IMR-90 (cell line): ENCODE data around the gene GRIK3. TPM values are rescaled to one million over a fixed set of nuclear protein-coding genes. Genes with fewer than 3 reads are reported as not detected.

ENCODE experiments used
- ATAC-seq: fragments of 200-7000 bp; cut with Tn5 transposase; 2 replicates; pipeline ENCODE4 v1.9.1; 2020; ENCODE audit warnings: low read depth, mild to moderate bottlenecking, moderate library complexity
- BruUV-seq: library from RNA; stranded (reverse); fragments of 400-500 nt; replicated peaks from 2 replicates; lab custom pipeline; 2021; lab: Mats Ljungman, UMichigan
- CTCF ChIA-PET: fragments of 300-600 bp; formaldehyde crosslinking; extraction: SDS; loops from one replicate; lab custom pipeline; 2021; ENCODE audit warnings: antibody characterized with exemption; lab: Yijun Ruan, JAX
- POLR2A ChIA-PET: fragments of 300-600 bp; sonication (Branson Sonifier 250); formaldehyde crosslinking; loops from one replicate; lab custom pipeline; 2022; ENCODE audit warnings: antibody characterized with exemption; ENCODE audit not compliant: unreplicated experiment; lab: Charles Lee
- DNase-seq: peaks from one replicate; pipeline ENCODE4 v3.0.0; 2013
- H2AFZ ChIP-seq: replicated peaks from 2 replicates; pipeline ENCODE3; 2013; ENCODE audit warnings: low read length, mild to moderate bottlenecking; ENCODE audit not compliant: poor library complexity
- H2AK5ac ChIP-seq: 2 replicates; pipeline ENCODE4 v1.6.1; 2013; ENCODE audit warnings: low read depth, low read length, inconsistent platforms
- H2AK9ac ChIP-seq: replicated peaks from 2 replicates; pipeline ENCODE3; 2013; ENCODE audit warnings: mild to moderate bottlenecking, low read depth, low read length, moderate library complexity; ENCODE audit not compliant: poor library complexity
- H2BK120ac ChIP-seq: 2 replicates; pipeline ENCODE4 v1.6.1; 2013; ENCODE audit warnings: low read depth, low read length, inconsistent platforms
- H2BK15ac ChIP-seq: 3 replicates; pipeline ENCODE4 v1.6.1; 2013; ENCODE audit warnings: low read depth, low read length, inconsistent platforms
- H2BK20ac ChIP-seq: 2 replicates; pipeline ENCODE4 v1.6.1; 2013; ENCODE audit warnings: low read depth, mild to moderate bottlenecking, inconsistent platforms, low read length, moderate library complexity
- H2BK5ac ChIP-seq: 2 replicates; pipeline ENCODE4 v1.6.1; 2013; ENCODE audit warnings: mild to moderate bottlenecking, low read depth, low read length, inconsistent platforms; ENCODE audit not compliant: poor library complexity, severe bottlenecking
- H3K14ac ChIP-seq: replicated peaks from 2 replicates; pipeline ENCODE4 v1.6.1; 2013; ENCODE audit warnings: low read depth, low read length, inconsistent platforms
- H3K18ac ChIP-seq: 2 replicates; pipeline ENCODE4 v1.6.1; 2013; ENCODE audit warnings: low read depth, low read length, control low read depth
- H3K23ac ChIP-seq: 2 replicates; pipeline ENCODE4 v1.6.1; 2013; ENCODE audit warnings: low read depth, low read length, inconsistent platforms
- H3K27ac ChIP-seq: 2 replicates; pipeline ENCODE4 v1.5.1; 2013; ENCODE audit warnings: mild to moderate bottlenecking, control low read depth, low read length; ENCODE audit not compliant: insufficient read depth
- H3K27me3 ChIP-seq: 2 replicates; pipeline ENCODE4 v1.6.1; 2013; ENCODE audit warnings: low read length; ENCODE audit not compliant: control insufficient read depth, insufficient read depth
- H3K36me3 ChIP-seq: 2 replicates; pipeline ENCODE4 v1.6.1; 2013; ENCODE audit warnings: low read length, mixed read lengths; ENCODE audit not compliant: control insufficient read depth, insufficient read depth
- H3K4ac ChIP-seq: 2 replicates; pipeline ENCODE4 v1.6.1; 2013; ENCODE audit warnings: low read depth, low read length, inconsistent platforms
- H3K4me1 ChIP-seq: 2 replicates; pipeline ENCODE4 v1.6.1; 2013; ENCODE audit warnings: low read length, mixed read lengths; ENCODE audit not compliant: control insufficient read depth, insufficient read depth
- H3K4me2 ChIP-seq: 2 replicates; pipeline ENCODE4 v1.6.1; 2013; ENCODE audit warnings: low read depth, mild to moderate bottlenecking, control low read depth, low read length, moderate library complexity
- H3K4me3 ChIP-seq: 2 replicates; pipeline ENCODE4 v1.5.1; 2013; ENCODE audit warnings: low read depth, mild to moderate bottlenecking, control low read depth, low read length, moderate library complexity; ENCODE audit not compliant: insufficient read depth
- H3K56ac ChIP-seq: 2 replicates; pipeline ENCODE4 v1.6.1; 2013; ENCODE audit warnings: low read length, inconsistent platforms; ENCODE audit not compliant: insufficient read depth; ENCODE audit errors: extremely low read depth
- H3K79me1 ChIP-seq, 2 experiments: 2 replicates each; pipeline ENCODE4 v1.6.1; 2013; ENCODE audit warnings: low read length in 2 of 2, inconsistent platforms in 1 of 2, low read depth in 1 of 2
- H3K9ac ChIP-seq: 2 replicates; pipeline ENCODE4 v1.6.1; 2013; ENCODE audit warnings: low read depth, low read length, control low read depth
- H3K9me1 ChIP-seq: 2 replicates; pipeline ENCODE4 v1.6.1; 2013; ENCODE audit warnings: low read length, inconsistent platforms; ENCODE audit not compliant: insufficient read depth
- H3K9me3 ChIP-seq: 2 replicates; pipeline ENCODE4 v1.6.1; 2013; ENCODE audit warnings: low read length; ENCODE audit not compliant: control insufficient read depth, insufficient read depth
- H4K20me1 ChIP-seq: 2 replicates; pipeline ENCODE4 v1.6.1; 2013; ENCODE audit warnings: low read length, inconsistent platforms; ENCODE audit not compliant: insufficient read depth
- H4K5ac ChIP-seq: 2 replicates; pipeline ENCODE4 v1.6.1; 2013; ENCODE audit warnings: mild to moderate bottlenecking, low read depth, low read length, control low read depth
- H4K8ac ChIP-seq, 2 experiments: 2 replicates each; pipeline ENCODE4 v1.6.1; 2013; ENCODE audit warnings: low read depth in 2 of 2, low read length in 2 of 2, control low read depth in 1 of 2, inconsistent platforms in 1 of 2
- H4K91ac ChIP-seq: 2 replicates; pipeline ENCODE4 v1.6.1; 2013; ENCODE audit warnings: low read depth, low read length, inconsistent platforms; ENCODE audit not compliant: insufficient read depth
- BHLHE40 ChIP-seq: fragments of 150-350 bp; IDR thresholded peaks from 2 replicates; pipeline ENCODE4 v1.6.1; 2016; ENCODE audit warnings: mild to moderate bottlenecking, low read depth, low read length
- CEBPB ChIP-seq: IDR thresholded peaks from 2 replicates; pipeline ENCODE4 v1.6.1; 2012; ENCODE audit warnings: low read depth, low read length, improper control_type of control experiment
- CHD1 ChIP-seq: IDR thresholded peaks from 2 replicates; pipeline ENCODE4 v1.6.1; 2012; ENCODE audit warnings: low read depth, low read length, improper control_type of control experiment
- CTCF ChIP-seq: conservative IDR thresholded peaks from 2 replicates; pipeline ENCODE4 v1.5.1; 2012; ENCODE audit warnings: mild to moderate bottlenecking, low read depth, low read length, improper control_type of control experiment
- FOS ChIP-seq: fragments of 150-350 bp; IDR thresholded peaks from 2 replicates; pipeline ENCODE4 v1.6.1; 2016; ENCODE audit warnings: low read depth, low read length
- MAFK ChIP-seq: IDR thresholded peaks from 2 replicates; pipeline ENCODE4 v1.6.1; 2012; ENCODE audit warnings: low read depth, low read length, improper control_type of control experiment
- MAZ ChIP-seq: IDR thresholded peaks from 2 replicates; pipeline ENCODE4 v1.6.1; 2012; ENCODE audit warnings: low read depth, mild to moderate bottlenecking, low read length, improper control_type of control experiment, moderate library complexity, borderline replicate concordance
- MXI1 ChIP-seq: IDR thresholded peaks from 2 replicates; pipeline ENCODE4 v1.6.1; 2012; ENCODE audit warnings: low read depth, mild to moderate bottlenecking, low read length, moderate library complexity, borderline replicate concordance
- NFE2L2 ChIP-seq: fragments of 150-350 bp; IDR thresholded peaks from 2 replicates; pipeline ENCODE4 v1.6.1; 2016; ENCODE audit warnings: low read depth, mild to moderate bottlenecking, low read length
- POLR2A ChIP-seq: IDR thresholded peaks from 2 replicates; pipeline ENCODE4 v1.6.1; 2012; ENCODE audit warnings: mild to moderate bottlenecking, low read depth, low read length
- RAD21 ChIP-seq: IDR thresholded peaks from 2 replicates; pipeline ENCODE4 v1.6.1; 2012; ENCODE audit warnings: low read length, improper control_type of control experiment
- RCOR1 ChIP-seq: IDR thresholded peaks from 2 replicates; pipeline ENCODE4 v1.6.1; 2012; ENCODE audit warnings: mild to moderate bottlenecking, low read length, improper control_type of control experiment; ENCODE audit not compliant: insufficient replicate concordance
- RFX5 ChIP-seq: IDR thresholded peaks from 2 replicates; pipeline ENCODE4 v1.8.0; 2012; ENCODE audit warnings: low read depth, mild to moderate bottlenecking, low read length, moderate library complexity
- SMC3 ChIP-seq: fragments of 150-350 bp; IDR thresholded peaks from 2 replicates; pipeline ENCODE4 v1.6.1; 2016; ENCODE audit warnings: low read depth, mild to moderate bottlenecking, antibody characterized with exemption, low read length, moderate library complexity
- WGBS, 2 experiments: methylation state at CpG; one replicate each; pipeline versions ENCODE4 v1.1.5 to v1.1.7; 2013; ENCODE audit warnings: missing lambda C conversion rate in 2 of 2; ENCODE audit not compliant: insufficient read length in 1 of 2; ENCODE audit errors: extremely low coverage in 2 of 2; 5-methylcytosine and 5-hydroxymethylcytosine counted together
- dilution Hi-C: fragments of 300-500 bp; cut with HindIII; formaldehyde crosslinking; loops from one replicate; pipeline ENCODE4 v1.14.3; 2018; ENCODE audit warnings: low sequenced_read_pairs; ENCODE audit not compliant: unreplicated experiment
- in situ Hi-C: fragments of 300-500 bp; cut with MboI; formaldehyde crosslinking; loops from 3 replicates; pipeline ENCODE4 v1.14.3; 2019; ENCODE audit warnings: low sequenced_read_pairs, inconsistent platforms, mixed read lengths
- intact Hi-C: fragments of 100-400 bp; cut with micrococcal nuclease; formaldehyde crosslinking; loops from 2 replicates; pipeline ENCODE4 v1.10.0; 2022
- polyA plus RNA-seq, 3 experiments: library from polyadenylated mRNA; depleted of rRNA; stranded (reverse); fragments of >200 nt; gene quantifications; 2 replicates each; pipeline ENCODE4 v1.2.3, GENCODE V29; 2012; ENCODE audit warnings: low replicate concordance in 1 of 3
- total RNA-seq: library from RNA; depleted of rRNA; stranded (reverse); fragments of >200 nt; gene quantifications from 2 replicates; pipeline ENCODE4 v1.2.3, GENCODE V29; 2012
- TF ChIP-seq, protein P1 (sequence below): fragments of 150-350 bp; IDR thresholded peaks from 2 replicates; pipeline ENCODE4 v1.6.1; 2017; ENCODE audit warnings: mild to moderate bottlenecking, antibody characterized with exemption, low read length, low read depth
- TF ChIP-seq, protein P2 (sequence below): fragments of 150-350 bp; IDR thresholded peaks from 2 replicates; pipeline ENCODE4 v1.6.1; 2016; ENCODE audit warnings: low read depth, mild to moderate bottlenecking, low read length, moderate library complexity, borderline replicate concordance

Gene GRIK3
- total and polyA plus RNA-seq, 2 of the 4 experiments (the other 2 are of a cell fraction): not detected

GRCh38 chr1:36984675-36985074 lies 49.6 kb downstream of the GRIK3 start:
- Histone ChIP-seq H3K4ac (no peak overlapping the region), H2BK120ac (no peak overlapping the region), H2BK20ac (no peak overlapping the region), H3K27ac (no peak overlapping the region), H2BK5ac (no peak overlapping the region), H3K36me3 (no peaks in the 10 kb centered on the region), H2AK9ac (no peak overlapping the region), H2AK5ac (no peak overlapping the region), H4K91ac (no peak overlapping the region), H4K20me1 (no peaks in the 10 kb centered on the region), H3K9ac (no peak overlapping the region), H4K8ac (no peak overlapping the region), H3K79me1 (no peaks in the 10 kb centered on the region), H3K4me2 (no peak overlapping the region), H3K14ac (no peak overlapping the region), H2BK15ac (no peak overlapping the region), H3K9me3 (no peaks in the 10 kb centered on the region), H4K5ac (no peak overlapping the region), H3K56ac (no peak overlapping the region), H3K4me3 (no peak overlapping the region), H3K9me1 (no peaks in the 10 kb centered on the region), H3K18ac (no peak overlapping the region), H2AFZ (no peak overlapping the region), H3K27me3 (no peaks in the 10 kb centered on the region; the same call in 1 of the 2 replicates), H3K23ac (no peak overlapping the region), H3K4me1 (no peaks in the 10 kb centered on the region)
- dilution Hi-C loops: no loop called here
- intact Hi-C loops: no loop called here
- WGBS, 2 experiments: 83% methylated on average over 1 of the region's 9 CpGs; no CpG with 5 or more reads in 1 of the 2 experiments
- no peak for DNase-seq
- CTCF ChIA-PET: no interaction called here
- POLR2A ChIA-PET: no interaction called here
- no peak for TF ChIP-seq MAFK
- no peak for TF ChIP-seq CHD1
- TF ChIP-seq RCOR1: no peak
- TF ChIP-seq MAZ: no peak
- TF ChIP-seq FOS: no peak
- TF ChIP-seq BHLHE40: no peak
- TF ChIP-seq, protein P1, sequence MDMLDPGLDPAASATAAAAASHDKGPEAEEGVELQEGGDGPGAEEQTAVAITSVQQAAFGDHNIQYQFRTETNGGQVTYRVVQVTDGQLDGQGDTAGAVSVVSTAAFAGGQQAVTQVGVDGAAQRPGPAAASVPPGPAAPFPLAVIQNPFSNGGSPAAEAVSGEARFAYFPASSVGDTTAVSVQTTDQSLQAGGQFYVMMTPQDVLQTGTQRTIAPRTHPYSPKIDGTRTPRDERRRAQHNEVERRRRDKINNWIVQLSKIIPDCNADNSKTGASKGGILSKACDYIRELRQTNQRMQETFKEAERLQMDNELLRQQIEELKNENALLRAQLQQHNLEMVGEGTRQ: no peak
- TF ChIP-seq, protein P2, sequence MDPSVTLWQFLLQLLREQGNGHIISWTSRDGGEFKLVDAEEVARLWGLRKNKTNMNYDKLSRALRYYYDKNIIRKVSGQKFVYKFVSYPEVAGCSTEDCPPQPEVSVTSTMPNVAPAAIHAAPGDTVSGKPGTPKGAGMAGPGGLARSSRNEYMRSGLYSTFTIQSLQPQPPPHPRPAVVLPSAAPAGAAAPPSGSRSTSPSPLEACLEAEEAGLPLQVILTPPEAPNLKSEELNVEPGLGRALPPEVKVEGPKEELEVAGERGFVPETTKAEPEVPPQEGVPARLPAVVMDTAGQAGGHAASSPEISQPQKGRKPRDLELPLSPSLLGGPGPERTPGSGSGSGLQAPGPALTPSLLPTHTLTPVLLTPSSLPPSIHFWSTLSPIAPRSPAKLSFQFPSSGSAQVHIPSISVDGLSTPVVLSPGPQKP: no peak
- TF ChIP-seq RFX5: no peak
- TF ChIP-seq MXI1: no peak
- no peak for TF ChIP-seq CEBPB
- TF ChIP-seq NFE2L2: no peak
- no peak for TF ChIP-seq CTCF
- no peak for TF ChIP-seq SMC3
- TF ChIP-seq POLR2A: no peak
- TF ChIP-seq RAD21: no peak
- no TSS peak for BruUV-seq
- no peak for ATAC-seq
- in situ Hi-C loops: no loop called here
